HG03457 (cell line): ENCODE results near the gene SMR3A.

Source experiments
- ATAC-seq: cut with Tn5 transposase; IDR thresholded peaks from one replicate; pipeline ENCODE4 v1.9.1; 2021; ENCODE audit warnings: moderate number of reproducible peaks; ENCODE audit not compliant: unreplicated experiment

SMR3A gene

DNA sequence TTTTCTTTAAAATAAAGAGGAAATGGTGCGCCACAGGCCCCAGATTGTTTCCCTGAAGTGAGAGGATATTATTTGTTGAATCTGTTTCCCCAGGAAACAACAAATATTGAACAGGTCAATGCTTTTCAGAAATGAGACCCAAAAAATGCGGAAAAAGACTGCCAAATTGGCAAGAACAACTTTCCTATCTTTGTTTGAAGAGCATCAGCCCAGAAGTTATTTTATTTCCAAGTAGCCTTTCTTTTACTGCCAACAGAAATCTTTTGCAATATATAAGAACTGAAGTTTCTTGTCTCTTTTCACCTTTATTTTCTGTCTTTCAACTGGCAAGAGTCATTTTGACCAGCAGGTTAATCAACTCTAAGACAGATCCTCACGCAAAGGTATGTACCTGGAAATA is at the start of gene SMR3A:
TSS of gene SMR3A (plus strand) at position 301 of the 400 bp plus-strand sequence. CDS start 1,356 bp downstream, outside the sequence.
- no peak for ATAC-seq

DNA sequence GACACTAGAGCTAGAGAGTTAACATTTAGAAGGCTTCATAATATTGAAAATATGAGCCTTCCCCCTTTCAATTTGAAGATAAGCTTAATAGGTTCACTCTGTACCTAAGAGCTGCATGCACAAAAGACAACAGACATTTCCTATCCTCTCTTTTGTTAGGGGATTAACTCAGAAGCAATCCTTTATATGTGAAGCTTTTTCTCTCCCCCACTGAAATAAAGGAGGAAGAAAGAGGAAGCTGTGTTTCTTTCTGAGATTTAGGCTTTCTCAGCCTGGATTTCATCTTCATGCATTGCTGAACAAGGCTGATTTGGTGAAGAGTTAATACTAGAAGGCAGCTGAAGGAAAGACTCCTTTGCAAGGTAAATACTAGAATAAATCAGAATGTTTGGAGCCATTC is 46.8 kb upstream of the SMR3A start:
- ATAC-seq: no peak

GRCh38 chr4:70315928-70316327 is 44.6 kb upstream of the SMR3A start:
- ATAC-seq: no peak

GRCh38 chr4:70326052-70326451 is 34.5 kb upstream of the SMR3A start:
- ATAC-seq: no peak

DNA sequence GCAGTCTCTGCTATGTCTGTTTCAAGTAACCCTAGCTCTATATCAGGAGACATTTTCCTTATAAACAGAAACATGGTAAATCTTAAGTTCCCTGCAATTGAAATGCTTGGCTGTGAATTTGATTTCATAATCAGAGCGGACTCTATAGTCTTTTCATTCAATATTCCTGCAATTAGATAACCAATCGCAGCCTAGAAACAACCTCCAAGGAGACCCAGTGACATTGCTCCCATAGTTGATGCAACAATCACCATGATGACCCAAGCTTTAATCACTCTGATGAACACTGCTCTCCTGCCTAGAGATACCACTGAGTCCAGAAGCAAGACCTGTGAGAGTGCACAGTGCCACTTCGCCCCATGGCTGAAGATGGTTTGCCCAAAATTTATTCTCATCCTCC is 25.9 kb upstream of the SMR3A start, which contains the start of gene CABS1:
TSS of gene CABS1 (plus strand) at position 301 of the 400 bp plus-strand sequence. CDS start at position 360, 59 bp downstream.
- ATAC-seq: no peak

GRCh38 chr4:70336043-70336442 is 24.5 kb upstream of the SMR3A start:
- ATAC-seq: no peak

DNA sequence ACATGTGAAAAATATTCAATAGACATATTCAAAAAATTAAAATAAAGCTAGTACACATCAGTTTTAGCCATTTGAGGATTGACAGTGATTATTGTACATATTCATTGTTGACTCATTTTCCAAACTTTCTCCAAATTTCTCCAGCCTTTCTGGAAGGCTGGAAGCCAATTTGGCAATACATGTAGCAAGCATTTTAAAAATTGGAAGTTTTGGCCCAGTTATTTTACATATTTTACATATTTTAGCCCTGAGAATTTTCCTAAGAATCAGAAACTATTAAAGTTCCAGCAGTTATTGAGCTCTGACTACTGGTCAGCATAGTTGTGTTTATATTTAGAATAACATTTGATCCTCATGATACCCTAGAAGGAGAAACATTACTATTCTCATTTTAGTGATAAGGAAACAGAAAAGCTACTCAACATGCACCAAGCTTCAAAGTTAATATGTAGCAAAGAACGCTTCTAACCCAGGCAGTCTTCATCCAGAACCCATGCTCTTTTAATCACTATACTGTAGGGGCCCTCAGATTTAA is 22.6 kb upstream of the SMR3A start:
- ATAC-seq: no peak

DNA sequence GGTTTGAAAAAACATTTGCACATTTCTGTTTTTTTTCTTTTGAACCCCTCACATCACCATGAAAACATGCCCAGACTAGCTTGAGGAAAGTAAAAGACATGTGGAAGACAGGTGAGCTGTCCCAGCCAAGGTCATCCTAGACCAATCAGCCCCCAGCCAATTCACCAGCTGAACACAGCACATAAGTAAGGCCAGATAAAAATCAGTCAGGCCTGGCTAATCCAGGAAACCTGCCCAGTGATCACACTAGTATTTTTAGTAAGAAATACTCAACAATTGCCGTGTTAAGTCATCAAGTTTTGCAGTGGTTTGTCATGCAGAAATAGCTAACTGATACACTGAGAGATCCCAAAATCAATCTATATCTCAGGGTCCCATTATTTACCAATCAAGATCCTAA is 4.4 kb upstream of the SMR3A start:
- ATAC-seq: no peak

- ATAC-seq: no peak
These were observed 1.4 kb upstream of the SMR3A start for GRCh38 chr4:70359115-70359661.

GRCh38 chr4:70364002-70364401 is 3.4 kb downstream of the SMR3A start:
- ATAC-seq: no peak

- ATAC-seq: no peak
These were observed 4.9 kb downstream of the SMR3A start for GRCh38 chr4:70365479-70365878.

DNA sequence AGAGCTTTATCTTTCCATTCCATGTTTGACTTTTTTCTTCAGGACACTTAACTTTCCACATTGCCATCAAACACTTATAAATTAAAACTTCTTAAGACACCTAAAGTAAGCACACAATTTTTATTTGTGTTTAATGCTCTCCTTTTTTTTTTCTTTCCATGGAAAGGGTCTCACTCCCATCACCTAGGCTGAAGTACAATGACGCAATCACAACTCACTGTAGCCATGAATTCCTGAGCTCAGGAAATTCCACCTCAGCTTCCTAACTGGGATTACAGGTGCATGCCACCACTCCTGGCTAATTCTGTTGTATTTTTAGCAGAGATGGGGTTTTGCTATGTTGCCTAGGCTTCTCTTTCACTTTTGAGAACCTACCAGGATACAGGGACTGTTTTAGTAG is 7.3 kb downstream of the SMR3A start:
- ATAC-seq: no peak

DNA sequence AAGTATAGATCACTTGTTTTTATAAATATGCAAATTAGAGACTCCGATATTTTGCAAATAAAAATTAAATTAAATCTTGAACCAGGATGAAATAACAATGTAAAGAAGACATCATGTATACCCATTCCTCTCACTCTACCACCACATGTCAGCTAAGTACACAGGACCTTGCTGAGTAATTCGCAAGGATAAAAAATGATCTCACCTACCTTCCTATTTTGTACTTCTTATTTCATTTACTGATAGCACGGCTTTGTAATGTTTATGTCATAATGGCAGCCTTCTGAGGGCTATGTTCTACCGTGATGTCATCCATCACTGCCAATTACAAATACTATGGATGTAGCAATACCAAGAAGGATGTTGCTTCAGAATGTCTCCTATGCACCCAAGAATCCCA is 11.4 kb downstream of the SMR3A start:
- ATAC-seq: no peak

DNA sequence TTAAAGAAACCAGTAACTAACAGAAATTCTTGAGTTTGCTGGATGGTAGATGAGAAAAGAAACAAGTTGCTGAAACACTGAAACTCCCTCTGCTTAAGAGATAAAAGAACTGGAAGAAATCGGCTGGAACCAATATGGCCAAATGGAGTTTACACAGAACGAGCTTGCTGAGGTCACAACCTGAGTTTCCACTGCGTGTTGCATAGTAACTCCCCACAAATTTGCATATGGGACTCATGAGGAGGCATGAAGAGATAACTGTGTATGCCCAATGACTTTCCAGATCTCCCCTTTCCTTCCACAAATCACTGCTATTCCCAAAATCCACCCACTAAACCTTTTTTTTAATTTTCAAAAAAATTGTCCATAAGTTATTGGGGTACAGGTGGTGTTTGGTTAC is 12.2 kb downstream of the SMR3A start:
- no peak for ATAC-seq

DNA sequence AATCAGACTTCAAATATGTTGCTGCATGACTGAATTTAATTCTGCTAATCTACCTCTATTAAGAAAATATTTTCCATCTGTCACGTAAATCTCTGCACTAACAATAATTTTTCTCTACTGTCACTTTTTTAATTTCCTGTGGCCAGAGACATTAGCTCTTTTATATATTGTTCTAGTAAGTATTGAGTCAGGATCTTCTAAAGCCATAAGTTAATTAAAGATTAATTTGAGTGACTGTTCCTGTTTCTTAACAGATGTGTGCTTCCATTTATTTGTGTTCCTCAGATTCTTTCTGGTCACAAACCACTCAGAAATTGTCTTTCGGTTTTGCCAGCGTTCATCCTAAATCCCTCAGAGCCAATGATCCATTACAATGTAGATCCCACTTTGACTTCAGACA is 20.0 kb downstream of the SMR3A start:
- ATAC-seq: no peak

GRCh38 chr4:70382691-70383181 is 22.2 kb downstream of the SMR3A start, which contains the start of gene SMR3B:
TSS of gene SMR3B (plus strand) at chr4:70383131. CDS start at chr4:70384511, 1,380 bp downstream.
- no peak for ATAC-seq

DNA sequence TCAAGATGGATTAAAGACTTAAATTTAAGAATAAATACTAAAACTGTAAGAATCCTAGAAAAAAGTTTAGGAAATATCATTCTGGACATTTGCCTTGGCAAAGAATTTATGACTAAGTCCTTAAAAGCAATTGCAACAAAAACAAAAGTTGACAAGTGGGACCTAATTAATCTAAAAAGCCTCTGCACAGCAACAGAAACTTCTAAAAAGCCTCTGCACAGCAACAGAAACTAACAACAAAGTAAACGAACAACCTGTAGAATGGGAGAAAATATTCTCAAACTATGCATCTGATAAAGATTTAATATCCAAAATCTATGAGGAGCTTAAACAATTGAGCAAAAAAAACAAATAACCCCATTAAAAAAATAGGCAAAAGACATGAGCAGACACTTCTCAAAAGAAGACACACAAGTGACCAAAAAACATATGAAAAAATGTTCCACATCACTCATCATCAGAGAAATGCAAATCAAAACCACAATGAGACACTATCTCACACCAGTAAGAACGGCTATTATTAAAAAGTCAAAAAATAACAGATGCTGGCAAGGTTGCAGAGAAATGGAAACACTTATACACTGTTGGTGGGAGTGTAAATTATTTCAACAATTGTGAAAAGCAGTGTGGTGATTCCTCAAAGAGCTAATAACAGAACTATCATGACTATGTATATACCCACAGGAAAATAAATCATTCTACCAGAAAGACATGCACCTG is 31.7 kb downstream of the SMR3A start:
- ATAC-seq: peak; percentile 48

DNA sequence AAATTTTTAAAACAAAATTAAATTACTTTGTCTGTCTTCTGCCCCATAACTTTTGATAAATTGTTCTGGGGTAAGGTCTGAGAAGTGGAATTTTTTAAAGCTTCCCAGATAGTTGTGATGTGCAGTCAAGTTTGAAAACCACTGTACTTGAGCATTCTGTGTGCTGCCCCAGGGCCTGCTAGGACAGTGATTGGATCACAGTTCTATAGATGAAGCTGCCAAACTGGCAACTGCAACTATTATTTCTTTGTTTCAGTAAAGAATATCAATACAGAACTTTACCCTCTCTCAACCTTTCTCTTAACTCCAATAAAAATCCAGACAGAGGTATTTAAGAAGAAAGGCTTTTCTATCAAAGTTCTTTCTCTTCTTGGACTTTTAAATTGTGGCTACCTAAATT is 37.0 kb downstream of the SMR3A start, which contains the start of gene OPRPN:
TSS of gene OPRPN (plus strand) at position 361 of the 400 bp plus-strand sequence. CDS start 1,346 bp downstream, outside the sequence.
- ATAC-seq: no peak

DNA sequence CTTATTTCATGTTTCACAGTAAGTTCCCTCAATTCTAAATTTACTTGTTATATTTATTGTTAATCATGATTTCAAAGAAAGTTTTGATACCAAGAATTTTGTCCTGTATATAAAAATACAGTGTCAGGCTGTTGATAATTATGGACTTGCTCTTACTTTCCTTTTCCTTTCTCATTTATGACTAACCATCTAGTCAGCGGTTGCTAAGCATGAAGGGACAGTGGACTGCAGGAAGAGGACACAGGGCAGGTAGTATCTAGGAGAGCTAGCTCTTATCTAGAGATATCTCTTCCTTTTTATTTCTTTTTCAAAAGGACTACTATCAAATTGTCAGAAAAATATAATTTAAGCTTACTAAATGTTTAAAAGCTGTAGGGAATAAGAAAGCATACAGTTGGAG is 38.8 kb downstream of the SMR3A start:
- no peak for ATAC-seq

GRCh38 chr4:70402762-70403161 is 42.2 kb downstream of the SMR3A start:
- no peak for ATAC-seq

- ATAC-seq: no peak
These were observed 45.2 kb downstream of the SMR3A start for GRCh38 chr4:70405765-70406164.
